ENCODE measurements around the gene GPR61. TPM values are rescaled to one million over a fixed set of nuclear protein-coding genes. Genes with fewer than 3 reads are reported as not detected.

Gene GPR61
- total RNA-seq, 1 donor from 2014 or later, result 0.76 TPM

GRCh38 chr1:109584766-109585165, 45.1 kb downstream of the GPR61 start:
- no peak for DNase-seq
- TF ChIP-seq, protein P1, sequence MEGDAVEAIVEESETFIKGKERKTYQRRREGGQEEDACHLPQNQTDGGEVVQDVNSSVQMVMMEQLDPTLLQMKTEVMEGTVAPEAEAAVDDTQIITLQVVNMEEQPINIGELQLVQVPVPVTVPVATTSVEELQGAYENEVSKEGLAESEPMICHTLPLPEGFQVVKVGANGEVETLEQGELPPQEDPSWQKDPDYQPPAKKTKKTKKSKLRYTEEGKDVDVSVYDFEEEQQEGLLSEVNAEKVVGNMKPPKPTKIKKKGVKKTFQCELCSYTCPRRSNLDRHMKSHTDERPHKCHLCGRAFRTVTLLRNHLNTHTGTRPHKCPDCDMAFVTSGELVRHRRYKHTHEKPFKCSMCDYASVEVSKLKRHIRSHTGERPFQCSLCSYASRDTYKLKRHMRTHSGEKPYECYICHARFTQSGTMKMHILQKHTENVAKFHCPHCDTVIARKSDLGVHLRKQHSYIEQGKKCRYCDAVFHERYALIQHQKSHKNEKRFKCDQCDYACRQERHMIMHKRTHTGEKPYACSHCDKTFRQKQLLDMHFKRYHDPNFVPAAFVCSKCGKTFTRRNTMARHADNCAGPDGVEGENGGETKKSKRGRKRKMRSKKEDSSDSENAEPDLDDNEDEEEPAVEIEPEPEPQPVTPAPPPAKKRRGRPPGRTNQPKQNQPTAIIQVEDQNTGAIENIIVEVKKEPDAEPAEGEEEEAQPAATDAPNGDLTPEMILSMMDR (IDR thresholded peaks at IDR 0.05; ENCODE audit: partially characterized antibody, unreplicated experiment), result no peak
- Mint-ChIP-seq H3K27me3 (ENCODE audit: unreplicated experiment) (peaks cover 2% of the 10 kb centered on the region), H3K27ac (ENCODE audit: unreplicated experiment) (no peak overlapping the region), H3K9me3 (ENCODE audit: unreplicated experiment) (peaks cover 4% of the 10 kb centered on the region), H3K4me1 (ENCODE audit: low read depth, unreplicated experiment) (no peaks in the 10 kb centered on the region), H3K36me3 (ENCODE audit: unreplicated experiment) (no peaks in the 10 kb centered on the region), H3K4me3 (ENCODE audit: unreplicated experiment) (no peak overlapping the region)

DNA sequence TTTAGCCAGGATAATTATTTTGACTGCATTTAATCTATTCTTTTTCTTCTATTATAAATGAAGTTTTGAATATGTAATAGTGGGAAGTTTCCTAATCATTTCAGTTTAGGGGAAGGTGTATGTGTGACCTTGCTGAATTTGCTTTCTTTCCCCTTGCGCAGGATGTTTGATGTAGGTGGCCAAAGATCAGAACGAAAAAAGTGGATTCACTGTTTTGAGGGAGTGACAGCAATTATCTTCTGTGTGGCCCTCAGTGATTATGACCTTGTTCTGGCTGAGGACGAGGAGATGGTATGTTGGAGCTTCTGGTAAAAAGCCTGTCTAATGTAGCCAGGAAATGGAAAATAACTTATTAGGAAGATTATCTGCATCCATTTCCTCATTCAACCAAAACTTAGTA, 46.4 kb downstream of the GPR61 start:
- Mint-ChIP-seq H3K4me1 (ENCODE audit: low read depth, unreplicated experiment) (no peaks in the 10 kb centered on the region), H3K36me3 (ENCODE audit: unreplicated experiment) (no peaks in the 10 kb centered on the region), H3K27ac (ENCODE audit: unreplicated experiment) (no peak overlapping the region), H3K9me3 (ENCODE audit: unreplicated experiment) (peaks cover 4% of the 10 kb centered on the region), H3K27me3 (ENCODE audit: unreplicated experiment) (peaks cover 2% of the 10 kb centered on the region), H3K4me3 (ENCODE audit: unreplicated experiment) (no peak overlapping the region)
- TF ChIP-seq, protein P1 (IDR thresholded peaks at IDR 0.05; ENCODE audit: partially characterized antibody, unreplicated experiment), result no peak
- no peak for DNase-seq

DNA sequence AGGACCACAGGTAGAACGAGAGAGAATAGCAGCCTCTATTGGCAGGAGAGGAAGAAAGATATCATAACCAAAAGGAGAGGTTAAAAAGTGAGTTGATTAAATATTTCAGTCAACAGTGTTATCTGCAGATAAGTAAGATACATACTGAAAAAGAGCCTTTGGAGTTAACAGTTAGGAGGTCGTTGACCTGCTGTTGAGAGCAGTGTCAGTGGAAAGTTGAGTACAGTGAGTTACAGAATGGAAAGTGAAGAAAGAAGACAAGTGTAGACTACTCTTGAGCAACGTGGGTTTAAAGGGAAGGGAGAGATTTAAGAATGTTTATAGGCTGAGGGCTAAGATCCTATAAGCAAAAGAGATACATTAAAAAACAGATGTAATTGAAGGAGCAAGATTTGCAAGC, 49.5 kb downstream of the GPR61 start:
- no peak for DNase-seq
- TF ChIP-seq, protein P1 (IDR thresholded peaks at IDR 0.05; ENCODE audit: partially characterized antibody, unreplicated experiment), result no peak
- peaks cover 4% of the 10 kb centered on the region for H3K9me3 Mint-ChIP-seq (ENCODE audit: unreplicated experiment)
- peaks cover 2% of the 10 kb centered on the region for H3K27me3 Mint-ChIP-seq (ENCODE audit: unreplicated experiment)
- H3K4me3 Mint-ChIP-seq (ENCODE audit: unreplicated experiment), result no peak overlapping the region
- no peak overlapping the region for H3K27ac Mint-ChIP-seq (ENCODE audit: unreplicated experiment)
- H3K4me1 Mint-ChIP-seq (ENCODE audit: low read depth, unreplicated experiment), result no peaks in the 10 kb centered on the region
- no peaks in the 10 kb centered on the region for H3K36me3 Mint-ChIP-seq (ENCODE audit: unreplicated experiment)

GRCh38 chr1:109589679-109590078, 50.0 kb downstream of the GPR61 start:
- H3K4me1 Mint-ChIP-seq (ENCODE audit: low read depth, unreplicated experiment), result no peaks in the 10 kb centered on the region

DNA sequence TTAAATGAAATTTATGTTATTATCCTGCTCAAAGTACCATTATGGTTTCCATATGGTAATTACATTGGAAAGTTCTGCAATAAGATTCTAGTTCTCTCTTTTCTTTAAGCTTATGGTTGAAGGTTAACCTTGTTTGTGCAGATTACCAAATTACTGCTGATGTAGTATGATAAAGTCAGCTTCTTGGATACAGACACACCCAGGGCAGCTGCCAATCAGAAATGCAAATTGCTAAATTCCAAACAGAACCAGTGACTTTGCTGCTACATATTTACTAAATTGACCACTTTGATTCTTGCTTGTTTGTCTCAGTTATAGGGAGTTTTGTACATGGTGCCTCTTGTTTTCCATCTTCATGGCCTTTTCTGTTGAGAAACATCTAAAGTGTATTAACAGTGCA, 53.2 kb downstream of the GPR61 start:
- peaks cover 4% of the 10 kb centered on the region for H3K9me3 Mint-ChIP-seq (ENCODE audit: unreplicated experiment)
- no peak for DNase-seq
- no peaks in the 10 kb centered on the region for H3K27me3 Mint-ChIP-seq (ENCODE audit: unreplicated experiment)
- H3K4me3 Mint-ChIP-seq (ENCODE audit: unreplicated experiment), result no peak overlapping the region
- H3K36me3 Mint-ChIP-seq (ENCODE audit: unreplicated experiment), result no peaks in the 10 kb centered on the region
- TF ChIP-seq, protein P1 (IDR thresholded peaks at IDR 0.05; ENCODE audit: partially characterized antibody, unreplicated experiment), result no peak
- H3K27ac Mint-ChIP-seq (ENCODE audit: unreplicated experiment), result no peak overlapping the region
- no peaks in the 10 kb centered on the region for H3K4me1 Mint-ChIP-seq (ENCODE audit: low read depth, unreplicated experiment)

More at GRCh38 chr1:109589679-109590078, 50.0 kb downstream of the GPR61 start:
- peaks cover 2% of the 10 kb centered on the region for H3K27me3 Mint-ChIP-seq (ENCODE audit: unreplicated experiment)
- H3K36me3 Mint-ChIP-seq (ENCODE audit: unreplicated experiment), result no peaks in the 10 kb centered on the region
- TF ChIP-seq, protein P1 (IDR thresholded peaks at IDR 0.05; ENCODE audit: partially characterized antibody, unreplicated experiment), result no peak
- H3K27ac Mint-ChIP-seq (ENCODE audit: unreplicated experiment), result no peak overlapping the region
- no peak for DNase-seq
- H3K4me3 Mint-ChIP-seq (ENCODE audit: unreplicated experiment), result no peak overlapping the region
- H3K9me3 Mint-ChIP-seq (ENCODE audit: unreplicated experiment), result peaks cover 4% of the 10 kb centered on the region
